GM19395 (cell line): ENCODE data around the gene C5orf22.
"Not testable (repeated sequence)": the region's sequence is repeated elsewhere in the genome, so short reads cannot be mapped to it uniquely, and the experiment has no call there.

Source experiments
- ATAC-seq: cut with Tn5 transposase; IDR thresholded peaks from one replicate; pipeline ENCODE4 v1.9.1; 2021; ENCODE audit warnings: mild to moderate bottlenecking, moderate library complexity; ENCODE audit not compliant: unreplicated experiment

Gene C5orf22

DNA sequence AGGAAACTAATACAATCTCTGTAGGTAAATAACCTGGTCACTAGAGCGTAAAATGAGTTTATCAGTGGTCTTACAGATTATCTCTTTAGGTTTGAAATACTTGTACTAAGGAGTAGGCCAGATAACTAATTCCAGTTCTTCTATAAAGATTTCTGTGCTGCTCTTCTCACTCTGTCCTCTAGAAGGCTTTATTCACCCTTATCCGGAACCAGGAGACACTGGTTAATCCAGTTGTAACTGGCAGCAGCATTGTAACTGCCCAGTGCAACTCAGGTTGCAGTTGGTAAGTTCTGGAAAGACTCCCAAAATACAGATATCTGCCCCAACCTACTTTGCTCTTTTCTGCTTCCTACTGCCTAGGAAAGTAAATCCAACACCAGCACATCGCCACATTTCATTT is 19.8 kb downstream of the C5orf22 start:
- ATAC-seq: no peak

DNA sequence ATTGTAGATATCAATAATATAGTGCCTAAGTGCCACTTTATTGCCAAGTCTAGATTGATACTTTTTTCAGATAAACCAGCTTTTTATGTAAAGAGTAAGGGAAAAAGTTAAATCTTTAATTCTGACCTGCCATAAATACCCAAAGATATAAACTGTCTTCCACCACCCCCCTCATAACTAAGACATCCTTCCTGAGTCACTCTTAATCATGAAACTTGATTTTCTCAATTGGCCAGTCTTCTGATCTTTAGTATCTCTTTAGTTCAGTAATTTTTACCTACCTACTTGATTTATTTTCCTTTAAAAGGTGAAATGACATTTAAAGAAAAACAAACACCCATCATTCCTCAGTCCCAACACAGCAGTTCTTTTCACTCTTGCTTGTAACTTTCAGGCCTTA is 21.8 kb downstream of the C5orf22 start:
- ATAC-seq: no peak

DNA sequence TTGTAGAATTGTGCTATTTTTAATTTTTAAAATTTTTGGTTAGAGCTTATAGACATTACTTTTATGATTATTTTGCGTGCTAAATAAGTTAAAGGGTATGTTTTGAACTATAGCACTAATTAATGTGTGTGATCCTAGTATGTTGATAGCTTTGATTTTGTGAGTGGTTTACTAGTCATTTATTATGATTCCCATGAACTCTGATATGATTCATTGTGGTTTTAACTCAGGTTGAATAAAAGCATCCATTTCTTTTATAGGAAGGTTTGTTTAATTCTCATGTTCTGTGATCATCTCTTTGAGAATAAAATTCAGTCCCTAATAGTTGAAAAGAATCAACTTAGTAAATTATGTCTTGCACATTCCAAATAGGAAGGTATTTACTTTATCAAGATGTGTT is 22.5 kb downstream of the C5orf22 start:
- no peak for ATAC-seq

- ATAC-seq: no peak
Observed at GRCh38 chr5:31556461-31556860, 24.4 kb downstream of the C5orf22 start.

GRCh38 chr5:31559942-31560341 is 27.8 kb downstream of the C5orf22 start:
- no peak for ATAC-seq

DNA sequence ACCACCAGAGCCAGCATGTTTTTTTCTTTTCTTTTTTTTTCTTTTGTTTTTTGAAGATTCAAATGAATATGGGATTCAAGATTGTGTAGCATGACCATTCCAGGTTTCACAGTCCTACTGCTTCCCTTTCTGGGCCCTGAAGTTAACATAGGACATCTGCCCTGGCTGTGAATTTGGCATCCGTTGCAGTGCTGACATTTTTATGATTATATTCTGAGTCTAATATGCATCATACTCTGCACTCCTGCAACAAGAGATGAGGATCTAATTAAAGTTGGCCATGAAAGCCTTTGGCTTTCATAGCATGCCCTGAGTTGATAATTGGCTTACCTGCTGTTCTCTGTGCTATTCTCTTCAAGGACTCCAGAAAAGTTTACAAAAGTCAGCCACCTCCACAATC is 29.8 kb downstream of the C5orf22 start:
- ATAC-seq: no peak

- ATAC-seq: no peak
Observed at GRCh38 chr5:31563216-31563615, 31.1 kb downstream of the C5orf22 start.

GRCh38 chr5:31566362-31566761 is 34.3 kb downstream of the C5orf22 start:
- not testable (repeated sequence) for ATAC-seq

GRCh38 chr5:31568302-31568835 is 36.3 kb downstream of the C5orf22 start:
- no peak for ATAC-seq

DNA sequence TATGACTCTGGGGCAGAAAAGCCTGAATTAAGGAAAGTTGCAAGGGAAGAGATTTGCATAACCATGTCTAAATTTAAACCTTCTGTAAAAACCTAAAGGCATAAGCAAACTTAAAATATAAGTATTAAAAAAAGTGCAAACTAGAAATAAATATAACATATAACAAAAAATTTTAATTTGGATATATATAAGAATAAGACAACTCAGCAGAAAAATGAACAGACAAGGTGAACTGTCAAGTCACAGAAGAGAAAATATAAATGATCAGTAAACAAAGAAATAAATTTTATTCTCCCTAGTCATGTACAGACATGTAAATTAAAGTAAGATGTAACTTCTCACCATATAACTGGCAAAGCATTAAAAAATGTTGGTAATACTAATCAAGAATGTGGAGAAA is 37.0 kb downstream of the C5orf22 start:
- ATAC-seq: no peak

- ATAC-seq: peak; percentile 76
Observed at GRCh38 chr5:31573494-31574142, 41.5 kb downstream of the C5orf22 start.

DNA sequence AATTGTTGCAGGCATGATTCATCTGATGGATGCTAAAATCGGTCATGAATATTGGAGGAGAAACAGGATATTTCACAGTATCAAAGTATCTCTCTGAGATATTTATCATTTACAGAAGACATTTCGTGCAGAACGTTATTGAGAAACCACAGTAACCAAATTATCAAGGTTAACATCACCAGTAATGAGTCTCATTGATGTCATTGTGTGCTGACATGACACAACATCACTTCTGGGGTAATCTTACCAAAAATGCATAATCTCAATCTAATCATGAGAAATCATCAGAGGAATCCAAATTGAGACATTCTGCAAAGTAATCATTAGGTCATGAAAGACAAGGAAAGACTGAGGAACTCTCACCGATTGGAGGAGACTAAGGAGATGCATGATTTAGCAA is 42.7 kb downstream of the C5orf22 start:
- ATAC-seq: no peak

DNA sequence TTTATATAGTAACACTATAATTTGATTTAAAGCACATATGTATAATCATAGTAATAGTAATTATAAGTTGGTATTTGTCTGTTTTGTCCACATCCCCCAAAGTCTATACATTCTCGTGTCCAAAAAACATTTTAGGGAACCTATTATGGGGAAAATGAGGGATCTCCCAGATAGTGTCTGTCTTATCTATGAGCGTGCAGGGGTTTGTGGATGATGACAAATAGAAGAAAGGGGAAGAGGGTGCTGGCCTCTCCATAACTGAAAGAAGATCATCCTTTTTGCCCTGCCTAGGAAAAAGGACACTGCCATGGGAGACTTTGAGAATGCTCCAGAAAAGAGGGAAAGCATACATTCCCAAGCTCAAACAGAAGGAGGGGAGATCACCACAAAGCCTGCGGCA is 45.3 kb downstream of the C5orf22 start:
- no peak for ATAC-seq

GRCh38 chr5:31579558-31579957 is 47.5 kb downstream of the C5orf22 start:
- no peak for ATAC-seq

DNA sequence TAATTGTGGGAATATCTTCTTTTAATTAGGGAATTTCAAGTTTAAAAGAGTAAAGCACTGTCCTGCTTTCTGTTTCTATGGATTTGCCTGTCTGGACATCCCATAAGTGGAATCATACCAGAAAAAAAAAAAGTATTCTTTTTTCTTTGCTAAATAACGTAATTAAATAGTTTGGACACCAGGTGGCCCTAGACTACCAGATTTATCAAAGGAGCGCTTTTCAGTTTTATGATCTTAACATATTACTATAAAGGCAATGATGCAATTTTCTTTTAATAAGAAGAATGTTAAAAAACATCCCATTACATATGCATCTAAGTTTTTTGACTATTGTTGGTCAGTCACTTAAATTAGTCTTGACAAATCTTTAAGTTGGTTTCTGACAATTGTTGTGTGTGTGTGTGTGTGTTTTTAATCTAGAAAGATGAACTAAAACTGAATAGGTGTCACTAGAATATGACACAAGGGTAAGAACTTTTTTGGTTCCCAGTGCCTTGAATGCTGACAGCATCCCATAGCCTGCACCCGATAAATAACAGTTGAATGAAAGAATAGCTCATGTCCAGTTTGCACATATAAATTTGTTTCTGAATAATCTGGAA is 49.5 kb downstream of the C5orf22 start:
- no peak for ATAC-seq

DNA sequence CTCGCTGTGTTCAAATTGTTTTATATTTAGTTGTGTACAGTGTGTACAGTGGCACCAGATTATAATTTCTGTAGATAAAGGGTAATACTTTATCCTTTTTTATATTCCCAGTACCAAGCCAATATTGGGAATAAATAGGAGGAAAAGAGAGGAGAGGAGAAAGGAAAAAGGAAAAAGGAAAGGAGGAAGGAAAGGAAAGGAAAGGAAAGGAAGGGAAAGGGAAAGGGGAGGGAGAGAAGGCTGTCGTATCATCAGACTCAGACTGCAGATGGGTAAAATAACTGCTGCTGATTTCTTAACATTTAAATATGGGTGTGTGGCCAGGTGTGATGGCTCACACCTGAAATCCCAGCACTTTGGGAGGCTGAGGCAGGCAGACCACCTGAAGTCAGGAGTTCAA is 51.0 kb downstream of the C5orf22 start:
- no peak for ATAC-seq

DNA sequence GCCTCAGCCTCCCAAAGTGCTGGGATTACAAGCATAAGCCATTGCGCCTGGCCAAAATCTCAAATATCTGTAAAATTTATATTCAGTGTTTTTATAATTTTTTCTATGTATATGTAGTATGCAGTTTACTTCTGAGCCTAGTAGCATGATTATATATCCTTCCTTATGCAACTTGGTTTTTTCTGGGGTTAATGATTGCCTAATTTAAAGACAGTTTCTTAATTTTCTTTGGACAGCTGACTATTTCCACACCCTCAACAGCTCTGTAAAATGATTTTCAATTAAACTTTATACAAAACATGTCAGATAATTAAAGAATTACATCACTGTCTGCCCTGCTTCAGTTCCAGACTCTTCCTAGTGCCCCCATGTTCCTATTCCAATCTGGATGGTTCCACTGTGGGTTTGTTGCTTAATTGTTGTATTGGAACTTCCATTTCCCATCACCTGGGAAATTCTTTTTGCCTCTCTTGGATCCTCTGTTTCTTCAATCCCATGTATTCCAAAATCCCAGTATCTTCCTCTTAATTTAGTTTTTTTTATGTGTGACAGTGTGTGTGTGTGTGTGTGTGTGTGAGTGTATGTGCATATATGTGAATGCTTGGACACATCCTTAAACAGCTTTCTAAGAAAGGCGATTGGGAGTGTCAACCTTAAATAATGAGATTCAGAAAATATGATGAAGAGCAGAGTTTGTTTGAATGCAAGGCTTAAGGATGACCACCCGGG is 53.2 kb downstream of the C5orf22 start:
- ATAC-seq: no peak

DNA sequence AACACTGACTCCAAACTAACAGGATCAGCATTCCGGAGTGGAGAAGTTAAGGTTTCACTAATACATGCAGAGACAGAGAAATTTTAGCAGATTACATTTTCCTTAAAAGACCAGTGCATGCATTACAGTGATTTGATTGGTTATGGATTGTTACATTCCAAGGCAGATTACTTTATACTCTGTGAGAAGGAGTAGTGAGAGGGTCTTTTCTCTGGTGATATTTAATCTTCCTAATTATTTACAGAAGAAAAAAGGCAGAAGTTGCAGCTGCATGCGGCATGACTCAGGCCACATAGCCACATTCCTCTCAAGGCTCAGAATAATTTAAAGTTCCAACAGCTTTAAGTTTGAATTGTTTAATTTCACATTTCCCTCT is 53.8 kb downstream of the C5orf22 start:
- no peak for ATAC-seq

- ATAC-seq: no peak
Observed at GRCh38 chr5:31587546-31587945, 55.4 kb downstream of the C5orf22 start.

GRCh38 chr5:31593665-31594064 is 61.6 kb downstream of the C5orf22 start:
- ATAC-seq: no peak

DNA sequence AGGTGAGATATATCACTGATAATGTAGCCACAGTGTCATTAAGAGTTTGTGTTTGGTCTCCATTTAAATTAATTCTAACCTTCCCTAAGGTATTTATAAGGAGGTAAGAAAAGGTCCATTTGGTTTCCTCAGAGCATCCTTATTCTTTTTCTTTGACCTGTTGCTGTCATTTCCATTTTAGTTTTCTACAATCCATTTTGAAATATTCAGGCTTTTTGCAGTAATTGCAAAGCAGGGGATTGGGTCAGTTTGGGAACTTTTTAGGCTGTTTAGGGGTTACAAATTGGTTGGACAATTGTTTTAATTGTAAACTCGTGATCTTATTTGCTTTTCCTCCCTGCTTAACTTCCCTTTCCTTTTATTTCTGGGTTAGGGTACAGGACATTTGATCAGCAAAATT is 64.3 kb downstream of the C5orf22 start:
- no peak for ATAC-seq
